Measurements from ENCODE around the gene RPS21.

The RPS21 gene

GRCh38 chr20:62362991-62363919 lies 23.6 kb upstream of the RPS21 start:
- TF ChIP-seq CTCF (IDR thresholded peaks at IDR 0.05; ENCODE audit: borderline replicate concordance, extremely low read depth, low read length, poor library complexity, severe bottlenecking) (peak; percentile 11), EZH2 (IDR thresholded peaks at IDR 0.05; ENCODE audit: borderline replicate concordance, low read depth, low read length, severe bottlenecking) (no peak)
- Histone ChIP-seq H2AFZ (ENCODE audit: low read depth, low read length) (no peak overlapping the region), H3K4me3 (ENCODE audit: low read depth in 1 of 2, low read length in 2 of 2) (no peak overlapping the region), H3K4me1 (ENCODE audit: insufficient read depth, low read length) (no peaks in the 10 kb centered on the region), H3K36me3 (ENCODE audit: insufficient read depth, low read length) (no peaks in the 10 kb centered on the region), H4K20me1 (ENCODE audit: insufficient read depth, low read length) (peaks cover 12% of the 10 kb centered on the region), H3K79me2 (ENCODE audit: insufficient read depth, low read length) (no peaks in the 10 kb centered on the region), H3K9ac (ENCODE audit: low read depth, low read length) (no peak overlapping the region), H3K4me2 (ENCODE audit: insufficient read depth, low read length) (no peak overlapping the region), H3K9me3 (ENCODE audit: insufficient read depth, low read length, severe bottlenecking) (no peaks in the 10 kb centered on the region), H3K27ac (ENCODE audit: low read length) (no peak overlapping the region), H3K27me3 (ENCODE audit: insufficient read depth, low read length, poor library complexity) (peaks cover 2% of the 10 kb centered on the region)
- DNase-seq, result no peak
- no peak for ATAC-seq (ENCODE audit: insufficient read depth, low read depth)

GRCh38 chr20:62363920-62364851 lies 22.7 kb upstream of the RPS21 start:
- Histone ChIP-seq H3K27ac (ENCODE audit: low read length) (no peak overlapping the region), H3K4me2 (ENCODE audit: insufficient read depth, low read length) (no peak overlapping the region), H3K36me3 (ENCODE audit: insufficient read depth, low read length) (no peaks in the 10 kb centered on the region), H3K4me3 (ENCODE audit: low read depth in 1 of 2, low read length in 2 of 2) (no peak overlapping the region), H4K20me1 (ENCODE audit: insufficient read depth, low read length) (peaks cover 10% of the 10 kb centered on the region), H3K4me1 (ENCODE audit: insufficient read depth, low read length) (no peaks in the 10 kb centered on the region), H3K9ac (ENCODE audit: low read depth, low read length) (no peak overlapping the region), H2AFZ (ENCODE audit: low read depth, low read length) (no peak overlapping the region), H3K27me3 (ENCODE audit: insufficient read depth, low read length, poor library complexity) (peaks cover 2% of the 10 kb centered on the region), H3K9me3 (ENCODE audit: insufficient read depth, low read length, severe bottlenecking) (no peaks in the 10 kb centered on the region), H3K79me2 (ENCODE audit: insufficient read depth, low read length) (no peaks in the 10 kb centered on the region)
- TF ChIP-seq EZH2 (IDR thresholded peaks at IDR 0.05; ENCODE audit: borderline replicate concordance, low read depth, low read length, severe bottlenecking), result no peak
- TF ChIP-seq CTCF (IDR thresholded peaks at IDR 0.05; ENCODE audit: borderline replicate concordance, extremely low read depth, low read length, poor library complexity, severe bottlenecking), result no peak
- DNase-seq (no peak), ATAC-seq (ENCODE audit: insufficient read depth, low read depth) (no peak)

GRCh38 chr20:62364911-62365736 lies 21.8 kb upstream of the RPS21 start:
- no peaks in the 10 kb centered on the region for H3K9me3 ChIP-seq (ENCODE audit: insufficient read depth, low read length, severe bottlenecking)
- H2AFZ ChIP-seq (ENCODE audit: low read depth, low read length), result no peak overlapping the region
- H3K79me2 ChIP-seq (ENCODE audit: insufficient read depth, low read length), result no peaks in the 10 kb centered on the region
- no peak overlapping the region for H3K4me3 ChIP-seq (ENCODE audit: low read depth in 1 of 2, low read length in 2 of 2)
- H3K27ac ChIP-seq (ENCODE audit: low read length), result no peak overlapping the region
- no peaks in the 10 kb centered on the region for H3K4me1 ChIP-seq (ENCODE audit: insufficient read depth, low read length)
- TF ChIP-seq CTCF (IDR thresholded peaks at IDR 0.05; ENCODE audit: borderline replicate concordance, extremely low read depth, low read length, poor library complexity, severe bottlenecking) (no peak), EZH2 (IDR thresholded peaks at IDR 0.05; ENCODE audit: borderline replicate concordance, low read depth, low read length, severe bottlenecking) (no peak)
- no peak overlapping the region for H3K9ac ChIP-seq (ENCODE audit: low read depth, low read length)
- peaks cover 2% of the 10 kb centered on the region for H3K27me3 ChIP-seq (ENCODE audit: insufficient read depth, low read length, poor library complexity)
- H3K4me2 ChIP-seq (ENCODE audit: insufficient read depth, low read length), result no peak overlapping the region
- no peaks in the 10 kb centered on the region for H3K36me3 ChIP-seq (ENCODE audit: insufficient read depth, low read length)
- DNase-seq, result no peak
- peaks cover 14% of the 10 kb centered on the region for H4K20me1 ChIP-seq (ENCODE audit: insufficient read depth, low read length)
- ATAC-seq (ENCODE audit: insufficient read depth, low read depth), result no peak
